ENCODE data around the gene SCRG1. TPM values are rescaled to one million over a fixed set of nuclear protein-coding genes. Genes with fewer than 3 reads are reported as not detected.

The SCRG1 gene
- total RNA-seq, 2 donors from 2014 or later: 0.80 TPM; not detected in 1

DNA sequence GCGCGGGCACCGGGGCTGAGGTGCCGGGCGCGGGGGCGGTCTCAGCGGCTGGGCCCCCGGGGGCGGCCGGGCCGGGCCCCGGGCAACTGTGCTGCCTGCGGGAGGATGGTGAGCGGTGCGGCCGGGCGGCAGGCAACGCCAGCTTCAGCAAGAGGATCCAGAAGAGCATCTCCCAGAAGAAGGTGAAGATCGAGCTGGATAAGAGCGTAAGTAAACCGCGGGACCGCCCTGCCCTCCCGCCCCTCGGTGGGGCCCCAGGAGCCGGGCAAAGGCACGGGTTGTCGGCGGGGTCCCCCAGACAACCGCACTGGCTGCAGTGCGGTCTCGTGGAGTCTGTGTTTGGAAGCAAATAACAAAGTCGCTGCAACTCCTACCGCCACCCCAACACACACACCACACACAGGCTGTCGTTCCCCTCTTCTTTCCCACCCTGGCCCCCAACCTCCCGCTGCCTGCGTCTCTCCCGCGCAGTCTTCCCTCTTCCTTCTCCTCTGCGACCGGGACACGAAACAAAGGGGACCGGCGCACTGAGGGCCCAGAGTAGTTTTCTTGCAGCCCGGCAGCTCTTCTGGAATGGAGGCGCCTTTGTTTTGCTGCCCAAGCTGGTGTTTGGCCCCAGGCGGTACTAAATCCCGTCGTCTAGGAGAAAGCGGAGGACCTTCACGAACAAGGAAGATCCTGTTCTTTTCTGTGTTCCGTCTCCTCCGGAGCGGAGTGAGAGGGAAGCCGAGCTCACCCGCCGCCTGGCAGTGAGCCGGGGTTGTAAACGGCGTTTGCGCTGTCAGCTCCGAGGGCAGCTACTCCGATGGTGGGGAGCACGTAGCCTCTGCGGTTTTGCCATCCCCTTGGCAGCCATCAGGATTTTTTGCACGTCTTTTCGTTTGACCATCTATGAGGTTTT, 27.4 kb downstream of the SCRG1 start:
- intact Hi-C loops (cut with DNase I): loop anchor here (5.0 kb wide), 1 partner anchor 39 kb away; the partner anchor contains the start of gene HMGB2
- peak overlapping the region; percentile 79 for H3K4me3 ChIP-seq
- H3K27ac ChIP-seq: peak overlapping the region; percentile 98
- H3K4me1 ChIP-seq: no peaks in the 10 kb centered on the region
- TF ChIP-seq, protein P1, sequence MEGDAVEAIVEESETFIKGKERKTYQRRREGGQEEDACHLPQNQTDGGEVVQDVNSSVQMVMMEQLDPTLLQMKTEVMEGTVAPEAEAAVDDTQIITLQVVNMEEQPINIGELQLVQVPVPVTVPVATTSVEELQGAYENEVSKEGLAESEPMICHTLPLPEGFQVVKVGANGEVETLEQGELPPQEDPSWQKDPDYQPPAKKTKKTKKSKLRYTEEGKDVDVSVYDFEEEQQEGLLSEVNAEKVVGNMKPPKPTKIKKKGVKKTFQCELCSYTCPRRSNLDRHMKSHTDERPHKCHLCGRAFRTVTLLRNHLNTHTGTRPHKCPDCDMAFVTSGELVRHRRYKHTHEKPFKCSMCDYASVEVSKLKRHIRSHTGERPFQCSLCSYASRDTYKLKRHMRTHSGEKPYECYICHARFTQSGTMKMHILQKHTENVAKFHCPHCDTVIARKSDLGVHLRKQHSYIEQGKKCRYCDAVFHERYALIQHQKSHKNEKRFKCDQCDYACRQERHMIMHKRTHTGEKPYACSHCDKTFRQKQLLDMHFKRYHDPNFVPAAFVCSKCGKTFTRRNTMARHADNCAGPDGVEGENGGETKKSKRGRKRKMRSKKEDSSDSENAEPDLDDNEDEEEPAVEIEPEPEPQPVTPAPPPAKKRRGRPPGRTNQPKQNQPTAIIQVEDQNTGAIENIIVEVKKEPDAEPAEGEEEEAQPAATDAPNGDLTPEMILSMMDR (IDR thresholded peaks at IDR 0.05): no peak
- H3K9me3 ChIP-seq: no peaks in the 10 kb centered on the region
- no peaks in the 10 kb centered on the region for H3K36me3 ChIP-seq
- peak; percentile 75 for DNase-seq
- H3K27me3 ChIP-seq: no peaks in the 10 kb centered on the region
- H3K9ac ChIP-seq (ENCODE audit: low read depth in 2 of 2, low read length in 2 of 2): peak overlapping the region; percentile 82 to 88

DNA sequence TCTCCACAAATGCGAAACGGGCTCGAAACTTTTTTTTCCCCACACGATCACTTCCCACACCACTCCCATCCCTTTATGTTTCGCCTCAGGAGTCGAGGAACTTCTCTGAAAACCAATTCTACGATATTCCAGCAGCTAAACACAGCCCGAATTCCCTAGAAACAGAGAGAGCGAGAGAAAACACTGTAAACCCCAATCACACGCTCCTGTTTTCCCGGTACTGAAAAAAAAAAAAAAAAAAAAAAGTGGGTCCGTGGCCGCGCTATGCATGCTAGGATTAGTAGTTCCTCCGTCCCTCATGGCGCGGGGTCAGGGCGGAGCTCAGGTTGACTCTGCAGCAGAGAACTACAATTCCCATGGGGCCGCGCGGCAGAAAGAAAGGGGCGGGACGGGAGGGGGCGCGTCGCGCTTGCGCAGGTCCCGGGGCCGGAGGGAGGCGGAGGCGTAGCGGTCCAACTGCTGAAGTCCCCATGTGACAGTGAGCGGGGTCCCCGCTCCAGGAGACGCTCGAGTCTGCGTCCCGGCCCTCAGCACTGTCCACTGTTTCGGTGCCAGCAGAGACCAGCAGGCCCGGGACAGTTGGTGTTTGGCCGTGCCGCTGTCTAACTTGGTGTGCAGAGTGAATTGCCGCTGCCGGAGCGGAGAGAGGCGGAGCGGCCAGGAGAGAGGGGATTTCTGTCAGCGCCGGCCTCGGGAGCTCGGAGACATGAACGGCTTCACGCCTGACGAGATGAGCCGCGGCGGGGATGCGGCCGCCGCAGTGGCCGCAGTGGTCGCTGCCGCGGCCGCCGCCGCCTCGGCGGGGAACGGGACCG, 28.2 kb downstream of the SCRG1 start, which contains the start of gene SAP30:
TSS of gene SAP30 (plus strand) at position 478 of the 815 bp plus-strand sequence. CDS start at position 707, 229 bp downstream.
- peak within 1 kb of the TSS; percentile 79 for H3K4me3 ChIP-seq
- H3K27me3 ChIP-seq: no peaks in the 10 kb centered on the region
- H3K4me1 ChIP-seq: no peaks in the 10 kb centered on the region
- peak within 1 kb of the TSS; percentile 98 for H3K27ac ChIP-seq
- intact Hi-C loops (cut with DNase I): loop anchor here (5.0 kb wide), 1 partner anchor 38 kb away; the partner anchor contains the start of gene HMGB2
- TF ChIP-seq, protein P1 (IDR thresholded peaks at IDR 0.05): no peak
- peak; percentile 98 for DNase-seq
- peak within 1 kb of the TSS; percentile 87 to 90 for H3K9ac ChIP-seq (ENCODE audit: low read depth in 2 of 2, low read length in 2 of 2)
- no peaks in the 10 kb centered on the region for H3K9me3 ChIP-seq
- no peaks in the 10 kb centered on the region for H3K36me3 ChIP-seq

DNA sequence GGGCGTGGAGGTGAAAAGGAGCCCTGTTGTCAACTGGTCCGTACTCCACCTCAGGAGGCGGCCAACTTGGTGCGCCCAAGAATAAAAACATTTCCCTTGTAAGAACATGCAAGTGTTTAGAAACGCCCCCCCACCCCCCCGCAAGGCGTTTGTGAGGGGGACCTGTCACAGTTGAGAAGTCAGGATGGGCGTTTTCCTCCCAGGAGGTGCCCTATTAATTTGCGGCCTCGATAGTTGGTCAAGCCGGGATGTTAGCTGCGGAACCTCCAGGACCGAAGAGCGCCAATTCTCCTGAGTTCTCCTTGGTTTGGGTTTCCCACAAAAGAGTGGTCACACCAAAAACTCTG, 28.8 kb downstream of the SCRG1 start:
- intact Hi-C loops (cut with DNase I): loop anchor here (5.0 kb wide), 1 partner anchor 38 kb away; the partner anchor contains the start of gene HMGB2
- H3K36me3 ChIP-seq: no peaks in the 10 kb centered on the region
- H3K4me1 ChIP-seq: no peaks in the 10 kb centered on the region
- TF ChIP-seq, protein P1 (IDR thresholded peaks at IDR 0.05): no peak
- H3K27ac ChIP-seq: peak overlapping the region; percentile 98
- H3K9ac ChIP-seq (ENCODE audit: low read depth in 2 of 2, low read length in 2 of 2): peak overlapping the region; percentile 87 to 90
- no peak for DNase-seq
- H3K9me3 ChIP-seq: no peaks in the 10 kb centered on the region
- H3K27me3 ChIP-seq: no peaks in the 10 kb centered on the region
- peak overlapping the region; percentile 79 for H3K4me3 ChIP-seq

DNA sequence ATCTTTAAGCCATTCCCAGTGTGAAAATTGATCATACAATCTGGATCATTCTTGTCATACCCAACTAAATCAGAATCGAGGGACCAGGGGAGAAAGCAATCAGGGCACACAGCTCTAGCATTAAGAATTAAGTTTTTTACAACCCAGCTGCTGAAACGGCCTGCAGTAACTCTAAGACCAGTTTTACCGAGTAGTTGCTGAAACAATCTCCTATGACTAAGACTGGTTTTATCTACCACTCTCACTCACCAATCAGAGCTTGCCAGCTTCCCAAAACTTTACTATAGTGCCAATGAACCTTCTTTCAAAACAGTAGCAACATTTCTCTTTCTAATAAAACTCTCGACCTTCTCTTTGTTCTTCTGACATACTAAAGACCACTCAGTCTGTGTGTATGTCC, 31.0 kb downstream of the SCRG1 start:
- TF ChIP-seq, protein P1 (IDR thresholded peaks at IDR 0.05): no peak
- Histone ChIP-seq H3K27me3 (no peaks in the 10 kb centered on the region), H3K9ac (ENCODE audit: low read depth in 2 of 2, low read length in 2 of 2) (no peak overlapping the region), H3K4me3 (no peak overlapping the region), H3K36me3 (no peaks in the 10 kb centered on the region), H3K4me1 (no peaks in the 10 kb centered on the region), H3K9me3 (no peaks in the 10 kb centered on the region), H3K27ac (no peak overlapping the region)
- intact Hi-C loops (cut with DNase I): no loop called here
- DNase-seq: no peak

DNA sequence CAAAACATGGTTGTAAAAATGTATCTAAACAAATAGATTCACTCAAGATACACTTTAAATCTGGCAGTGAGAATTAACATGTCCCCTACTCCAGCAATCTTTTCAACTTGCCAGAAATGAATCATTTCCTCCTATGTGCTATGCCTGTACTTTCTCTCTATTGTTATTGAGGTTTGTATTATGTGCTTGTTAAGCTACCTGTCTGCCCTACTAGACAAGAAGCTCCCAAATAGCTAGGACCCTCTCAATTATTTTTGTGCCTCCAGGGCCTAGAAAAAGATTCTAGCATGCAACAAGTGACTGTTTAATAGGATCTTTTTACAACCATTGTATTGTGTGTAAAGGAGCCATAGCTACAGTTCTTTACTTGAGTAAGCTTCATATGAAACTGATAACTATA, 31.6 kb downstream of the SCRG1 start:
- TF ChIP-seq, protein P1 (IDR thresholded peaks at IDR 0.05): no peak
- Histone ChIP-seq H3K27me3 (no peaks in the 10 kb centered on the region), H3K9me3 (no peaks in the 10 kb centered on the region), H3K4me3 (no peak overlapping the region), H3K36me3 (no peaks in the 10 kb centered on the region), H3K9ac (ENCODE audit: low read depth in 2 of 2, low read length in 2 of 2) (no peak overlapping the region), H3K4me1 (no peaks in the 10 kb centered on the region), H3K27ac (no peak overlapping the region)
- DNase-seq: no peak
- intact Hi-C loops (cut with DNase I): no loop called here

Measured in colonic mucosa (tissue), 4 donors.